ENCODE data around the gene IL20RA. TPM values are rescaled to one million over a fixed set of nuclear protein-coding genes. Genes with fewer than 3 reads are reported as not detected.

The IL20RA gene
- total and polyA plus RNA-seq, 2 of the 13 experiments (the other 11 are each of a cell fraction or from before 2014, with no cell fraction given), result not detected

GRCh38 chr6:137089305-137089704, 44.5 kb upstream of the IL20RA start:
- in situ Hi-C loops (cut with HindIII; ENCODE audit: extremely low pct_ligation_motif_present, low pct_unique_long_range_greater_than_20kb) (loop anchor here (25.0 kb wide), 1 partner anchor 873 kb away; no protein-coding TSS in a partner anchor), intact Hi-C loops (cut with micrococcal nuclease; ENCODE audit: unreplicated experiment) (no loop called here)
- Histone ChIP-seq H3K79me2 (ENCODE audit: insufficient read depth, low read length) (no peaks in the 10 kb centered on the region), H3K36me3 (replicated peaks in 1 of 2; ENCODE audit: control insufficient read depth in 1 of 2, insufficient read depth in 2 of 2, low read length in 2 of 2) (no peaks in the 10 kb centered on the region), H3K27ac (ENCODE audit: extremely low read length, insufficient read depth, low read length) (no peak overlapping the region), H4K20me1 (ENCODE audit: insufficient read depth, low read length) (no peaks in the 10 kb centered on the region), H3K9me3 (ENCODE audit: low read length) (no peaks in the 10 kb centered on the region), H3K4me2 (ENCODE audit: low read depth, low read length) (no peak overlapping the region), H3K9ac (ENCODE audit: insufficient read depth, low read depth, low read length) (no peak overlapping the region), H3K4me1 (ENCODE audit: insufficient read depth, low read length) (no peaks in the 10 kb centered on the region), H2AFZ (ENCODE audit: low read length) (no peak overlapping the region), H3K4me3 (replicated peaks in 1 of 3; ENCODE audit: insufficient read depth in 1 of 3, low read depth in 2 of 3, low read length in 3 of 3) (no peak overlapping the region), H3K27me3 (ENCODE audit: control insufficient read depth in 1 of 2, insufficient read depth in 2 of 2, low read length in 2 of 2) (peaks cover 0 to 5% of the 10 kb centered on the region in 2 experiments; a peak in 2 of 5 replicates)
- POLR2A ChIA-PET, result no interaction called here
- ATAC-seq, result no peak
- no peak for DNase-seq (ENCODE audit: low spot score)
- WGBS (ENCODE audit: low lambda C conversion rate), result 13% methylated on average over 5 of the region's 5 CpGs
- TF ChIP-seq E2F1 (CRISPR knock-in tag; IDR thresholded peaks at IDR 0.05), result no peak
- TF ChIP-seq ZNF484 (CRISPR knock-in tag; IDR thresholded peaks at IDR 0.05; ENCODE audit: borderline replicate concordance, low read depth), result no peak
- TF ChIP-seq NR3C1 (CRISPR knock-in tag; IDR thresholded peaks at IDR 0.05), result no peak
- TF ChIP-seq AHR (CRISPR knock-in tag; IDR thresholded peaks at IDR 0.05), result no peak
- no peak for TF ChIP-seq CENPBD1 (CRISPR knock-in tag; IDR thresholded peaks at IDR 0.05; ENCODE audit: borderline replicate concordance, low read depth)
- TF ChIP-seq ZZZ3 (CRISPR knock-in tag; IDR thresholded peaks at IDR 0.05; ENCODE audit: borderline replicate concordance), result no peak
- TF ChIP-seq RFX5 (IDR thresholded peaks at IDR 0.05; ENCODE audit: low read depth, low read length), result no peak
- TF ChIP-seq ZNF552 (CRISPR knock-in tag; IDR thresholded peaks at IDR 0.05; ENCODE audit: borderline replicate concordance), result no peak
- no peak for TF ChIP-seq REPIN1 (CRISPR knock-in tag; IDR thresholded peaks at IDR 0.05; ENCODE audit: borderline replicate concordance, low read depth)
- no peak for TF ChIP-seq CBFB (CRISPR knock-in tag; IDR thresholded peaks at IDR 0.05)
- TF ChIP-seq TFDP2 (CRISPR knock-in tag; IDR thresholded peaks at IDR 0.05), result no peak
- CTCF ChIA-PET (ENCODE audit: low intra/inter-chr PET ratio, low total read pairs), result no interaction called here
- no peak for FAIRE-seq
- BruUV-seq (replicated peaks), result no TSS peak
